Heart left ventricle (tissue), 16 donors: ENCODE results near the gene GSTCD. TPM values are rescaled to one million over a fixed set of nuclear protein-coding genes. Genes with fewer than 3 reads are reported as not detected.

ENCODE experiments used
- ATAC-seq, 4 donors: fragments of 200-7000 bp; cut with Tn5 transposase; one replicate each; pipeline ENCODE4 v1.9.1; 2020 to 2022; ENCODE audit warnings: moderate library complexity in 4 of 4, mild to moderate bottlenecking in 3 of 4, moderate number of reproducible peaks in 1 of 4
- DNase-seq, 5 donors: peaks; one replicate each; pipeline ENCODE4 v3.0.0-alpha.2; 2020
- H3K27ac ChIP-seq, 12 donors: fragments of 200-600 bp; sonication (generic) in 4 of 12; one replicate each; pipeline versions ENCODE4 v1.5.0 to v1.8.0; 2016 to 2022; ENCODE audit warnings: mild to moderate bottlenecking in 2 of 12
- H3K27me3 ChIP-seq, 9 donors: fragments of 200-600 bp; sonication (generic) in 2 of 9; one replicate each; pipeline versions ENCODE4 v1.5.1 to v1.8.0; 2016 to 2022; ENCODE audit warnings: mild to moderate bottlenecking in 3 of 9
- H3K36me3 ChIP-seq, 9 donors: fragments of 200-600 bp; sonication (generic) in 2 of 9; one replicate each; pipeline versions ENCODE4 v1.5.0 to v1.8.0; 2018 to 2022; ENCODE audit warnings: mild to moderate bottlenecking in 2 of 9
- H3K4me1 ChIP-seq, 12 donors: fragments of 200-600 bp; sonication (generic) in 4 of 12; one replicate each; pipeline versions ENCODE4 v1.5.0 to v1.8.0; 2016 to 2022; ENCODE audit warnings: mild to moderate bottlenecking in 3 of 12
- H3K4me3 ChIP-seq, 12 donors: fragments of 200-600 bp; sonication (generic) in 4 of 12; one replicate each; pipeline versions ENCODE4 v1.5.0 to v1.8.0; 2017 to 2022; ENCODE audit warnings: mild to moderate bottlenecking in 9 of 12, moderate library complexity in 4 of 12
- H3K9me3 ChIP-seq, 12 donors: fragments of 200-600 bp; sonication (generic) in 4 of 12; one replicate each; pipeline versions ENCODE4 v1.5.0 to v1.8.0; 2016 to 2022; ENCODE audit warnings: mild to moderate bottlenecking in 1 of 12
- CTCF ChIP-seq, 12 donors: fragments of 200-600 bp; sonication (generic) in 4 of 12; IDR thresholded peaks; one replicate each; pipeline versions ENCODE4 v1.5.0 to v1.8.0; 2018 to 2022; ENCODE audit warnings: antibody characterized with exemption in 12 of 12, mild to moderate bottlenecking in 5 of 12
- POLR2A ChIP-seq, 2 donors: fragments of 450-650 bp; IDR thresholded peaks; one replicate each; pipeline ENCODE4 v1.6.1; 2017; ENCODE audit warnings: antibody characterized with exemption in 2 of 2, mild to moderate bottlenecking in 2 of 2, moderate library complexity in 2 of 2
- WGBS, 4 donors: extraction: QIAGEN DNeasy Blood & Tissue Kit in 2 of 4; methylation state at CpG; one replicate each; pipeline versions ENCODE4 v1.1.5 to v1.1.7; 2013 to 2018; 5-methylcytosine and 5-hydroxymethylcytosine counted together
- intact Hi-C, 10 donors: fragments of 100-400 bp; cut with DNase I; formaldehyde crosslinking; loops; one replicate each; pipeline versions ENCODE4 v1.11.1 to v1.14.2; 2022
- polyA plus RNA-seq, 2 donors: library from polyadenylated mRNA; stranded (reverse); fragments of 200-250 nt; gene quantifications; one replicate each; pipeline ENCODE4 v1.2.3, GENCODE V29; 2013
- total RNA-seq, 9 donors: library from RNA; depleted of rRNA in 2 of 9; stranded (reverse); fragments of >200 nt in 2 of 9; fragmentation: NEBNext Ultra II Directional in 3 of 9; extraction: Animal tissue kit (Norgen Biotek cat#: 25700) in 3 of 9; gene quantifications; one replicate each; pipeline versions ENCODE4 v1.1.0 to v1.2.4, GENCODE V29; 2016 to 2023
- donor health status: ischemic (EF 13 %, LVEDD 7.1; RV severe dilation, severe dysfunction).
- donor health status: healthy with polysubstance abuse.
- donor health status: DM: no; HTN: yes; CAD: no.
- donor health status: DM: no; HTN: no; CAD: no.
- donor health status: ischemic (EF 25% LVEDD 6.9; RV normal size, moderate dysfunction).
- donor health status: ischemic (EF 25% LVEDD 5.7; RV mildly dilated, moderate dysfunction).
- donor health status: healthy.
- donor health status: DM: yes; HTN: yes; CAD: no.
- donor health status: ischemic (EF 35%, LVEDD 5.7; RV mildly dilated, moderate dysfunction).
- donor health status: nonischemic (EF 11% LVEDD 7.7; RV severe dilation, severe dysfunction).
- donor health status: DM: yes; HTN: yes; CAD: no.
- donor health status: PGD.
- donor health status: ischemic (EF 29% LVEDD 5.4; RV normal size, mild dysfunction).
- donor health status: nonischemic (EF 23%, LVEDD 6.1; RV moderate dilation, normal function).

GSTCD gene
- total and polyA plus RNA-seq, 11 donors: 0.57 to 6.4 (median 3.8) TPM

- Histone ChIP-seq H3K9me3 (no peaks in the 10 kb centered on the region), H3K27ac (no peak overlapping the region), H3K27me3 (no peaks in the 10 kb centered on the region), H3K4me3 (no peak overlapping the region), H3K4me1 (no peaks in the 10 kb centered on the region), H3K36me3 (no peaks in the 10 kb centered on the region)
- ATAC-seq (no peak), DNase-seq (no peak)
- no peak for TF ChIP-seq CTCF (IDR thresholded peaks at IDR 0.05)
- intact Hi-C loops: no loop called here
- WGBS, 4 donors: 78 to 86% (median 83%) methylated on average over 1 of the region's 1 CpG
Observed at GRCh38 chr4:105674011-105674410, 34.6 kb upstream of the GSTCD start.

GRCh38 chr4:105677709-105678108 is 30.9 kb upstream of the GSTCD start:
- no peak for ATAC-seq
- Histone ChIP-seq H3K9me3 (no peaks in the 10 kb centered on the region), H3K36me3 (peaks cover 0 to 21% (median 13%) of the 10 kb centered on the region in 9 donors), H3K27me3 (no peaks in the 10 kb centered on the region), H3K4me1 (no peaks in the 10 kb centered on the region), H3K4me3 (no peak overlapping the region), H3K27ac (no peak overlapping the region)
- WGBS, 4 donors: 80 to 88% (median 85%) methylated on average over 2 of the region's 2 CpGs
- TF ChIP-seq CTCF (IDR thresholded peaks at IDR 0.05) (no peak), POLR2A (IDR thresholded peaks at IDR 0.05) (no peak)
- no peak for DNase-seq
- intact Hi-C loops: no loop called here

- Histone ChIP-seq H3K4me3 (no peak overlapping the region), H3K9me3 (no peaks in the 10 kb centered on the region), H3K27ac (no peak overlapping the region), H3K36me3 (peaks cover 0 to 36% (median 28%) of the 10 kb centered on the region in 9 donors), H3K27me3 (no peaks in the 10 kb centered on the region), H3K4me1 (no peaks in the 10 kb centered on the region)
- no peak for DNase-seq
- TF ChIP-seq CTCF (IDR thresholded peaks at IDR 0.05): no peak
- 61 to 76% (median 67%) methylated on average over 2 of the region's 2 CpGs for WGBS, 4 donors
- ATAC-seq: no peak
- intact Hi-C loops: no loop called here
Observed at GRCh38 chr4:105679186-105679585, 29.4 kb upstream of the GSTCD start.

GRCh38 chr4:105683038-105683437 is 25.5 kb upstream of the GSTCD start:
- intact Hi-C loops: no loop called here
- Histone ChIP-seq H3K4me3 (no peak overlapping the region), H3K27me3 (no peaks in the 10 kb centered on the region), H3K27ac (no peak overlapping the region), H3K9me3 (no peaks in the 10 kb centered on the region), H3K4me1 (no peaks in the 10 kb centered on the region), H3K36me3 (peaks cover 0 to 73% (median 67%) of the 10 kb centered on the region in 9 donors)
- ATAC-seq (no peak), DNase-seq (no peak)
- no peak for TF ChIP-seq CTCF (IDR thresholded peaks at IDR 0.05)
- TF ChIP-seq POLR2A (IDR thresholded peaks at IDR 0.05): no peak
- WGBS, 4 donors: 83 to 92% (median 86%) methylated on average over 4 of the region's 4 CpGs
